ENCODE results near the gene BLOC1S5. TPM values are rescaled to one million over a fixed set of nuclear protein-coding genes. Genes with fewer than 3 reads are reported as not detected.

The BLOC1S5 gene
- polyA plus RNA-seq, 1 donor (not counting 4 experiments of a cell fraction or from before 2014, with no cell fraction given) = 8.8 TPM

GRCh38 chr6:7970616-7971015 lies 93.6 kb downstream of the BLOC1S5 start:
- TF ChIP-seq EZH2 (IDR thresholded peaks at IDR 0.05; ENCODE audit: low read length) = no peak
- TF ChIP-seq, protein P1, sequence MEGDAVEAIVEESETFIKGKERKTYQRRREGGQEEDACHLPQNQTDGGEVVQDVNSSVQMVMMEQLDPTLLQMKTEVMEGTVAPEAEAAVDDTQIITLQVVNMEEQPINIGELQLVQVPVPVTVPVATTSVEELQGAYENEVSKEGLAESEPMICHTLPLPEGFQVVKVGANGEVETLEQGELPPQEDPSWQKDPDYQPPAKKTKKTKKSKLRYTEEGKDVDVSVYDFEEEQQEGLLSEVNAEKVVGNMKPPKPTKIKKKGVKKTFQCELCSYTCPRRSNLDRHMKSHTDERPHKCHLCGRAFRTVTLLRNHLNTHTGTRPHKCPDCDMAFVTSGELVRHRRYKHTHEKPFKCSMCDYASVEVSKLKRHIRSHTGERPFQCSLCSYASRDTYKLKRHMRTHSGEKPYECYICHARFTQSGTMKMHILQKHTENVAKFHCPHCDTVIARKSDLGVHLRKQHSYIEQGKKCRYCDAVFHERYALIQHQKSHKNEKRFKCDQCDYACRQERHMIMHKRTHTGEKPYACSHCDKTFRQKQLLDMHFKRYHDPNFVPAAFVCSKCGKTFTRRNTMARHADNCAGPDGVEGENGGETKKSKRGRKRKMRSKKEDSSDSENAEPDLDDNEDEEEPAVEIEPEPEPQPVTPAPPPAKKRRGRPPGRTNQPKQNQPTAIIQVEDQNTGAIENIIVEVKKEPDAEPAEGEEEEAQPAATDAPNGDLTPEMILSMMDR (optimal IDR thresholded peaks at IDR 0.05 in 1 of 3, IDR thresholded peaks at IDR 0.05 in 1 of 3, conservative IDR thresholded peaks at IDR 0.05 in 1 of 3; ENCODE audit: extremely low read depth in 1 of 3, insufficient read depth in 2 of 3, low read length in 3 of 3) = no peak
- no peak for FAIRE-seq
- H3K27ac ChIP-seq (ENCODE audit: control insufficient read depth, insufficient read depth, low read length) = no peak overlapping the region
- H3K9me3 ChIP-seq (ENCODE audit: control insufficient read depth, low read depth, low read length) = no peaks in the 10 kb centered on the region
- no peak overlapping the region for H3K4me3 ChIP-seq (ENCODE audit: control insufficient read depth in 2 of 3, extremely low read depth in 1 of 3, insufficient read depth in 2 of 3, low read depth in 1 of 3, low read length in 3 of 3)
- no peaks in the 10 kb centered on the region for H4K20me1 ChIP-seq (ENCODE audit: control insufficient read depth, extremely low read depth, insufficient read depth, low read length)
- H3K4me2 ChIP-seq (ENCODE audit: control insufficient read depth, extremely low read depth, insufficient read depth, low read depth, low read length) = no peak overlapping the region
- no peaks in the 10 kb centered on the region for H3K36me3 ChIP-seq (ENCODE audit: control insufficient read depth in 2 of 2, extremely low read depth in 1 of 2, insufficient read depth in 2 of 2, low read length in 2 of 2)
- no peaks in the 10 kb centered on the region for H3K9me1 ChIP-seq (ENCODE audit: control insufficient read depth, extremely low read depth, insufficient read depth, low read length)
- H3K9ac ChIP-seq (ENCODE audit: control insufficient read depth, extremely low read depth, insufficient read depth, low read length) = no peak overlapping the region
- dilution Hi-C loops (cut with MboI; ENCODE audit: extremely low pct_ligation_motif_present, low sequenced_read_pairs) = no loop called here
- no peaks in the 10 kb centered on the region for H3K27me3 ChIP-seq (ENCODE audit: control insufficient read depth, extremely low read depth, insufficient read depth, low read length)
- no peak for DNase-seq (ENCODE audit: low read depth, low spot score)
- H3K79me2 ChIP-seq (ENCODE audit: control insufficient read depth, insufficient read depth, low read length) = no peaks in the 10 kb centered on the region
- H3K4me1 ChIP-seq (ENCODE audit: control insufficient read depth, extremely low read depth, insufficient read depth, low read length) = peaks cover 3% of the 10 kb centered on the region
- H2AFZ ChIP-seq (ENCODE audit: control insufficient read depth, low read length) = no peak overlapping the region

Other genes with a start within 250 kb of the BLOC1S5 start
- gene TXNDC5, start 153.6 kb downstream of the BLOC1S5 start, polyA plus RNA-seq = 78.4 to 112 TPM (median 110 TPM) in 3 replicates
- gene EEF1E1, start 38.2 kb upstream of the BLOC1S5 start, polyA plus RNA-seq = 46.7 to 83.5 TPM (median 58.1 TPM) in 3 replicates